GM19463 (cell line): Measurements from ENCODE around the gene SCN1B.
"Not testable (repeated sequence)": the region's sequence is repeated elsewhere in the genome, so short reads cannot be mapped to it uniquely, and the experiment has no call there.

ENCODE experiments used
- ATAC-seq: cut with Tn5 transposase; IDR thresholded peaks from one replicate; pipeline ENCODE4 v1.9.1; 2021; ENCODE audit warnings: mild to moderate bottlenecking, moderate library complexity; ENCODE audit not compliant: unreplicated experiment

SCN1B gene

GRCh38 chr19:35034588-35035382 lies 4.5 kb downstream of the SCN1B start:
- ATAC-seq = no peak

- ATAC-seq = no peak
Measured at GRCh38 chr19:35037716-35038622, 7.7 kb downstream of the SCN1B start.

GRCh38 chr19:35038623-35039512 lies 8.6 kb downstream of the SCN1B start:
- ATAC-seq = no peak

- no peak for ATAC-seq
Measured at GRCh38 chr19:35039881-35040825, 9.9 kb downstream of the SCN1B start.

- no peak for ATAC-seq
Measured at GRCh38 chr19:35040826-35041547, 10.7 kb downstream of the SCN1B start.

- ATAC-seq = no peak
Measured at GRCh38 chr19:35041548-35042055, 11.3 kb downstream of the SCN1B start, which contains the start of gene HPN. Gene HPN (plus strand): TSS chr19:35041721. CDS start chr19:35042507, 786 bp downstream.

GRCh38 chr19:35042056-35042730 lies 11.9 kb downstream of the SCN1B start:
- ATAC-seq = no peak

GRCh38 chr19:35042954-35043604 lies 12.8 kb downstream of the SCN1B start:
- no peak for ATAC-seq

- no peak for ATAC-seq
Measured at GRCh38 chr19:35043906-35044305, 13.6 kb downstream of the SCN1B start.

GRCh38 chr19:35044317-35045117 lies 14.2 kb downstream of the SCN1B start:
- no peak for ATAC-seq

- peak; percentile 68 for ATAC-seq
Measured at GRCh38 chr19:35045667-35046300, 15.5 kb downstream of the SCN1B start.

GRCh38 chr19:35046461-35046860 lies 16.2 kb downstream of the SCN1B start:
- ATAC-seq = no peak

GRCh38 chr19:35048911-35049411 lies 18.7 kb downstream of the SCN1B start:
- ATAC-seq = no peak

- no peak for ATAC-seq
Measured at GRCh38 chr19:35049456-35049855, 19.2 kb downstream of the SCN1B start.

- ATAC-seq = not testable (repeated sequence)
Measured at GRCh38 chr19:35050662-35051061, 20.4 kb downstream of the SCN1B start.

GRCh38 chr19:35051268-35051667 lies 21.0 kb downstream of the SCN1B start:
- not testable (repeated sequence) for ATAC-seq
